NCI-H82 treated with DMSO at 0.1 percent for 48 hours (cell line): ENCODE measurements around the gene SBNO2.

ENCODE experiments used
- DNase-seq: peaks from one replicate; lab custom pipeline; 2025; ENCODE audit not compliant: unreplicated experiment; lab: John Stamatoyannopoulos, UW

SBNO2 gene

GRCh38 chr19:1108291-1109031 is 65.6 kb downstream of the SBNO2 start:
- no peak for DNase-seq

- no peak for DNase-seq
Measured at GRCh38 chr19:1107661-1108261, 66.3 kb downstream of the SBNO2 start.

GRCh38 chr19:1106841-1107660 is 67.0 kb downstream of the SBNO2 start:
- DNase-seq: no peak

DNA sequence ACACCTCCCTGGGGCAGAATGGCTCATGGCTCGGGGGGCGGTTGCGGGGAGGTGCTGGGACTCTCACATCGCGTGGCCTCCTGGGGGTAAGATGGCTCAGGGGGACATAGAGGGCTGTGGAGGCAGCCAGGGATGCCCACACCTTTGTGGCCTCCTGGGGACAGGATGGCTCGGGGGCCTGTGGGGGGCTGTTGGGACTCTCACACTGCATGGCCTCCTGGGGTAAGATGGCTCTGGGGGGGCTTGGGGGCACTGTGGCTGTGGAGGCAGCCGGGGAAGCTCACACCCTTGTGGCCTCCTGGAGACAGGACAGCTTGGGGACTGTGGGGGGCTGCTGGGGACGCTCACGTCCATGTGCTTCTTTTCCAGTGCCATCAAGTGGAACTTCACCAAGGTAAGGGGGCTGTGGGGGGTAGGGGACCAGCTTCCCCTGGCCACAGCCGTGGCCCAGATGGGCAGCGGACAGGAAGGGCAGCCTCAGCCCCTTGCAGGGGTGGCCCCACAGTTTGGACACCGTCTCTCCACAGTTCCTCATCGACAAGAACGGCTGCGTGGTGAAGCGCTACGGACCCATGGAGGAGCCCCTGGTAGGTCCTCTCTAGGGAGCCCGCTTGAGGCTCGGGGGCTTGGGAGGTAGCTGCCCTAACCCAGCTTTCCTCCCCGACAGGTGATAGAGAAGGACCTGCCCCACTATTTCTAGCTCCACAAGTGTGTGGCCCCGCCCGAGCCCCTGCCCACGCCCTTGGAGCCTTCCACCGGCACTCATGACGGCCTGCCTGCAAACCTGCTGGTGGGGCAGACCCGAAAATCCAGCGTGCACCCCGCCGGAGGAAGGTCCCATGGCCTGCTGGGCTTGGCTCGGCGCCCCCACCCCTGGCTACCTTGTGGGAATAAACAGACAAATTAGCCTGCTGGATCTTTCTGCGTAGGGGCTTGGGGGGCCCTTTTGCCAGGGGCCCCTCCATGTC is 67.9 kb downstream of the SBNO2 start:
- DNase-seq: no peak

GRCh38 chr19:1105008-1105872 is 68.8 kb downstream of the SBNO2 start:
- no peak for DNase-seq

DNA sequence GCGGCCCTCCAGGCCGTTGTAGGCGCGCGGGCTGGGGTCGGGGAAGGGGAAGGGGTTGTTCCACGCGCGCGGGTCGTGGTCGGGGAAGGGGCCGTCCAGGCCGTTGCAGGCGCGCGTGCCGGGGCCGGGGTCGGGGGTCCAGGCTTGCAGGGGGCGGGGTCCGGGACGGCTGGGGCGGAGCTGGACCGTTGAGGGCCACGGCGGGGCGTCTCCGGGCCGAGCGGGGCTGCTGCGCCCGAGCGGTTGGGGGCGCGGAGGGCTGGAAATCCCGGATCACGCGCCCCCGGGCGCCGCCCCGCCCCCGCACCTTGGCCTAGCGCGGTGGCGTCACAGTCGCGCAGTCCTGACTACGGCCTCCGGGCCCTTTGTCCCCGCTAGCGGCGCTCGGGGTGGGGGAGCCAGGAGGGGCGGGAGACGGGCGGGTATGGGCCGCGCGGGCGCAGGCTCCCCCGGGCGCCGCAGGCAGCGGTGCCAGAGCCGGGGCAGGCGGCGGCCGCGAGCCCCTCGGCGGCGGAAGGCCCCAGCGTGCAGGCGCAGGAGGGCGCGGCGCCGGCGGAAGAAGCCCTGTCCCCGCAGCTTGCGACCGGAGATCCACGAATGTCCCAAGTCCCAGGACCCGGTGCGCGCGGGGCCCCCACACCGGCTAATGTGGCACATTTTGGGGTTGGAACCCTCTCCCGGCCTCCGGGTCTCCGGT is 69.6 kb downstream of the SBNO2 start:
- DNase-seq: no peak

DNA sequence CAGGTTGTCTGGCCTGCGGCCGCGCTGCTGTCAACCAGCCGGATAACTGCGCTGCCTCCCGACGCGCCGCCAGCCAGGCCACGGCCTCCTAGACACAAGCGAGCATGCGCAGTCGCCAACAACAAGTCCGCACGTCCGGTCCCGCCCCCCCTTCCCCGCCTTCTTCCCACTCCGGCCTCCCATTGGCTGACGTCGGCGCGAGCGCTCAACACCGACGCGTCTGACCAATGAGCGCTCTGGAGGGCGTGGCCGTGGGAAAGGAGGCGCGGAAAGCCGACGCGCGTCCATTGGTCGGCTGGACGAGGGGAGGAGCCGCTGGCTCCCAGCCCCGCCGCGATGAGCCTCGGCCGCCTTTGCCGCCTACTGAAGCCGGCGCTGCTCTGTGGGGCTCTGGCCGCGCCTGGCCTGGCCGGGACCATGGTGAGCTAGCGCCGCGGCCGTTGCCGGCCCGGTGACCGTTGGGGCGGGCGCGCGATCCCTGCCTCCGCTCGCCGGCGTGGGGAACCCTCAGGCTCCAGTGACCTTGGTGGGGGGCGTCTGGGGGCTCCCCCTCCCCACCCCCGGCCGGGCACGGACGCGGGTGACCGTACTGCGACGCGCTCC is 70.3 kb downstream of the SBNO2 start, which contains the start of gene GPX4:
Gene GPX4 (plus strand): TSS at position 287 of the 603 bp plus-strand sequence. CDS start 50 bp downstream, at position 337.
- DNase-seq: peak; percentile 88

- DNase-seq: no peak
Measured at GRCh38 chr19:1103132-1103707, 70.8 kb downstream of the SBNO2 start.

- DNase-seq: no peak
Measured at GRCh38 chr19:1102407-1103131, 71.5 kb downstream of the SBNO2 start.

DNA sequence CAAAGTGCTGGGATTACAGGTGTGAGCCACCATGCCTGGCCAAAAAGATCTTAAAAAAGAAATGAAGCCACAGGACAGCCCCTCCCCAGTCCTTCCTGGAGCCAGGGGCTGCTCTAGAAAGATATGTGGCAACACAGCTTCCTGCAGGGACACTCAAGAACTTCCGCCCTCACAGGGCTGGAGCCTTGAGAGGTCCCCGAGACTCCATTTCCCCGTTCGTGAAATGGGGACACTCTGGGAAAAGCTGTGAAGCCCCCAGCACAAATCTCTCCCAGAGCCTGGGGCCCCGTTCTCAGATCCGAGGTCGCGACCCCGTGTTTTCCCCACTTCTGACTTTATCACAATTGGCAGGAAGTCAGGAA is 72.8 kb downstream of the SBNO2 start:
- DNase-seq: no peak

DNA sequence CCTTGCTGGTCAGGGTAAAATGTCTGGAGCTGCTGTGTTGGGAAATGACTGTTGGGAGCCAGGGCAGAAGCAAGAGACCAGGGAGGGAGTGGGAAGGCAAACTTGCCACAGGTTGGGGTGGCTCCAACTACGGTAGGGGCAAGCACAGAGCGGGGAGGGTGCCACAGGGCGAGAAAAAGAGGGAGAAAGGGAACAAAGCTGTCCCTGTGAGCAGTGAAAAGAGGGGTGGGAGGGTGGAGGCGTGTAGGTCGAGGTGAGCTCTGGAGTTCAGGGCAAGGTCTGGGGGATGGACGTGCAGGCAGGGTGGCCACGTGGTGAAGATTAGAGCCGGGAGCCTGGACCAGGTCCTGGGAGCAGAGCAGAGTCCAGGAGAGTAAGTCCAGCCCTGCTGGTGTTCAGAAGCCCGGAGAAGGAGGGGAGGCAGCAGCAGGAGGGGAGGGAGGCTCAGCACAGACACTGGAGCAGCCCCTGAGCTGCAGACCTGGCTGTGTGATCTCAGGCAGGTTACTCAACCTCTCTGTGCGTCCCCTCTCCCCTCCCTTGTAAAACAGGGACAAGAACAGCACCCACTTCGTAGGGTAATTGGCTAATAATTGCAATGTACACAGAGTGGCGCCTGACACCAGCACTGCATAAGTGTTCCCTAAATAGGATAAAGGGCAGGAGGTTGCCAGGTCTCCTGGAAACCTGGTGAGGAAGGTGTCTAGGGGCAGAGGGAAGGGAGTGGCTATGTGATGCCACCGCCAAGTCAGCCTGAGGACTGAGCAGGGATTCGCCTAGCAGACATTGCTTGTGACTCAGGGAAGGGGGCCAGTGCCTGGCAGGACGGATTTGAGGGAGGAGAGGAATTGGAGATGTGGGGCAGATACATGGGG is 75.7 kb downstream of the SBNO2 start:
- no peak for DNase-seq

GRCh38 chr19:1097810-1098176 is 76.3 kb downstream of the SBNO2 start:
- DNase-seq: no peak

DNA sequence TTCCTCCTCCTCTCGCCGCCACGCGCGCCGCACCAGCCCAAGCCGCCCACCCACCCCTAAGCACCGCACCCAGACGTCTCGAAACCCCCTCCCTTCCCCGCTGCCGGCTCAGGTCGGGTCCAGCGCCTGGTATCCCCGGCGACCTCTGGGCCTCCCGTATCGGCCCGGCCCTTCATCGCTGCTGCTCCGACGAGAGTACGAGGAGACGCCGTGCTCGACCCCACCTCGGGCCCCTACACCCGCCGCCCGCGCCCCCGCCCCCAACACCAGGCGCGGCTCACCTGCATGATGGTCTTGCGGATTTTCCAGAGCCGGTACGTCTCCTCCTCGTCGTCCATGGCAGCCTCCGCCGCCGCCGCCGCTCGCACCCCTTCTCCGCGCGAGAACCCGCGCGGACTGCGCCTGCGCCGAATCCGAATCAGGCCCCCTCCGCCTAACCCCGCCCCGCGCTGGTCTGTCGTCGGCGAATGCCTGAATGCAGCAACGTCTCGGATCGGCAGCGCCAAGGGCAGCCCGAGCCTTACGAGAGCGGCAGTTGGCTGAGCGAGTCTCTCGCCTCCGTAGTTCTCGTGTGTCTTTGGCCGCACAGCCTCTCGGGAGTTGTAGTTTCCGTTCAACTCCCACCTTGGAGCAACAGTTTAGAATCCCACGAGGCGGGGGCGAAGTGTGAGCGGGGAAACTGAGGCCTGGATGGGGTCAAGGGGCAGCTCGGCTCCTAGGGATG is 78.9 kb downstream of the SBNO2 start, which contains the start of gene POLR2E:
Gene POLR2E (minus strand): TSS at position 398 of the 724 bp plus-strand sequence. CDS start 60 bp downstream, at position 338.
- DNase-seq: peak; percentile 85

- DNase-seq: no peak
Measured at GRCh38 chr19:1094655-1094977, 79.5 kb downstream of the SBNO2 start.

DNA sequence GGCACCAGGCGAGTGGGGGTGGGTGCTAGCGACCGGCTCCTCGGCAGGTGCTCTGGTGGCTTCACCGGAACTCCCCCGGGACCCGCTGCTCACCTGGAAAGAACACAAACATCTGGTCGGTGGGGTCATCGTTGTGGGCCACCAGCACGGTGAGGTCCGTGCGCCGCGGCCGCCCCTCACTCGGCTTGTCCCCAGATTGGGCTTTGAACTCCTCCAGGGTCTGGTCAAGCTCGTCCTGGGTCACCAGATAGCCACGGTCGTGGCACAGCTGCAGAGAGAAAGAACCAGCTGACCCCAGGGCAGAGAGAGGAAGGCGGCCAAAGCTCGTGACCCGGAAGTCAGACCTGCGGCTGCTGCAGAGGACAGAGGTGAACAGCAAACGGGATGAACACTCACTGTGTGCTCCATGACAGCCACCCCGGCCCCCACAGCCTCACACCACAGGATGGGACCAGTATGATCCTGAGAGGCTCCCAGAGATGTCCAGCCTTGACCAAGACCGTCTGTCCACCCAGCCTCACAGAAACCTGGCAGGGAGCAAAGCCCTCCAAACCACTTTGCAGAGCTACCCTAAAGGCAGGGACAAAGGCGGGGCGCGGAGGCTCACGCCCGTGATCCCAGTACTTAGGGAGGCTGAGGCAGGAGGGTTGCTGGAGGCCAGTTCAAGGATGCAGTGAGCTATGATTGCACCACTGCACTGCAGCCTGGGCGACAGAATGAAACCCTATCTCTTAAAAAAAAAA is 80.1 kb downstream of the SBNO2 start:
- no peak for DNase-seq

DNA sequence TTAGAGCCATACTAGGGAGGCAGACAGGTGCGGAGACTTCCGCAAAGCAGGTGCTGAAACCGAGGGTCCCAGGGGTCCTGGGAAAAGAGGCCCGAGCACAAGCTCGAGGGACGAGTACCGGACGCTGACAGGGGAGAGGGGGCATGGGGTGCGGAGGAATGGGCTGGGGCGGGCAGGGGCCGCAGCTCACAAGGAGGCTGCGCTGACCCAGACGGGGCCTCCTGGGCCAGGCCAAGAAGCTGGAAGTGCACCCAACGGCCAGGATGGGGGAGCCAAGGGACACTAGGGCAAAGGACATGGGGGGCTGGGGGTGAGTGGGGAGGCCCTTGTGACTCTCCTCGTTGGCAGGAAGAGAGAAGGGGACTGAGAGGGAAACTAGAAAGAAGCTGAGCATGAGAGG is 80.7 kb downstream of the SBNO2 start:
- no peak for DNase-seq
